DMS79 (cell line): ENCODE results near the gene ANKRD16.
"Not testable (repeated sequence)": the region's sequence is repeated elsewhere in the genome, so short reads cannot be mapped to it uniquely, and the experiment has no call there.

Source experiments
- DNase-seq: peaks from one replicate; lab custom pipeline; 2025; lab: John Stamatoyannopoulos, UW

The ANKRD16 gene

GRCh38 chr10:5889624-5890451 lies at the start of gene ANKRD16, which contains the start of gene FBH1:
Gene ANKRD16 (minus strand): TSS chr10:5889893. CDS start chr10:5889354, 539 bp downstream.
Gene FBH1 (plus strand): TSS chr10:5890243. CDS start chr10:5890346, 103 bp downstream.
- DNase-seq, result peak; percentile 79

- no peak for DNase-seq
Observed at GRCh38 chr10:5938291-5938690, 48.6 kb upstream of the ANKRD16 start.

GRCh38 chr10:5937016-5937415 lies 47.3 kb upstream of the ANKRD16 start:
- DNase-seq, result no peak

GRCh38 chr10:5935628-5936027 lies 45.9 kb upstream of the ANKRD16 start:
- DNase-seq, result no peak

DNA sequence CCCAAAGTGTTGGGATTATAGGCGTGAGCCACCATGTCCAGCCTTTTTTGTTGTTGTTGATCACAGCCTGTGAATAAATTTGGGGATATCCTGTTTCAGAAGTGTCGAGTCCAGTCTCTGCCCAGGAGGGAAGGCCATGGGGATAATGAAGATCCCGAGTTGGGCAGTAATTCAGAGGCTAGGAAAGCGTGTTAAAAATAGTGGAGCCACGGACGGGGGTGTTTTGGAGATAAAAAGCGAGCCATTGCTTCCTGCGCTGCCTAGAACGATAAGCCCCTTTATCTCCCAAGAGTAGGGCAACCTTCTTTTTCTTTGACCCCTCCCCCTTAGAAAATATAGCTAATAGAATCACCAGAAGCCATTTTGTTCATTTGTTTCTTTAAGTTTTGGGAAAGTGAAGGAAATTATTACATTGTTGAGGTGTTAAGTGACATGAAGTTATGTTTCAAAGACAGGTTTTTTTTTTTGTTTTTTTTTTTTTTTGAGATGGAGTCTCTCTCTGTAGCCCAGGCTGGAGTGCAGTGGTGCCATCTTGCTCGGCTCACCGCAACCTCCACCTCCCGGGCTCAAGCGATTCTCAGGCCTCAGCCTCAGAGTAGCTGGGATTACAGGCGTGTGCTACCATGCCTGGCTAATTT lies 44.3 kb upstream of the ANKRD16 start:
- DNase-seq, result no peak

- DNase-seq, result no peak
Observed at GRCh38 chr10:5932345-5932744, 42.7 kb upstream of the ANKRD16 start.

DNA sequence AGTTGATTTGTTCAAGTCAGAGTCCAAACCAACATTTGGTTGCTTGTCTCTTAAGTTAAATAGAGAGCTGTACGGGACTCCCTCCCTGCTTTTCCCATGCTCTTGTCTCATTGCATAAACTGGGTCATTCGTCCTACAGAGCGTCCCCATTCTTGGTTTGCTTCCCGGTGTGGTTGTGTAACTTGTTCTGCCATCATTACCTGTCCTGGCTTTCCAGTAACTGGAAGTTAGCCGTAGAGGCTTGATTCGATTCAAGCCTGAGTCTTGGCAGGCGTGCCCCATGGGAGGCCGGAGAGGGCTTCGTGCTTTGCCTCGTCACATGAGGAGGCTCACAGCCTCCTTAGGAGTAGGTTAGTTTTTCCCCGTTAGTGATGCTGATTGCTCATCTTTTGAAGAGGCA lies 40.6 kb upstream of the ANKRD16 start:
- DNase-seq, result no peak

- no peak for DNase-seq
Observed at GRCh38 chr10:5929442-5929841, 39.7 kb upstream of the ANKRD16 start.

- DNase-seq, result no peak
Observed at GRCh38 chr10:5927306-5927705, 37.6 kb upstream of the ANKRD16 start.

- no peak for DNase-seq
Observed at GRCh38 chr10:5924889-5925288, 35.2 kb upstream of the ANKRD16 start.

- DNase-seq, result no peak
Observed at GRCh38 chr10:5921746-5922145, 32.1 kb upstream of the ANKRD16 start.

GRCh38 chr10:5919568-5919967 lies 29.9 kb upstream of the ANKRD16 start:
- no peak for DNase-seq

DNA sequence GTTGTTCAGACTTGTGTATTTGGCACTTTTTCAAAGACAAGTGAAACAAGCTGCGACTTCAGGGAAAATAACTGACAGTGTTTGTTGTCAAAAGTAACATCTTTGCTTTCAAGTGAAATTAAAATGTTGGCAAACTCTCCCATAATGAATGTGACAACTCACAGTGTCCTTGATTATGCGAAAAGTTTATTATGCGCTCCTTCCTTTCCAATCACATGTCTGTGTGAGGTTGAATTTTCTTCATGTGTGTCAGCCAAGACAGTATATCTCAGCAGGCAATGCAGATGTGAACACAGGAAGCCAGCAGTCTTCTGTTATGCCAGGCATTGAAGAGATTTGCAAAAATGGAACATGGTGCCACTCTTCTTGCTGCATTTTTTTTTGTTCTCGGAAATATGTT lies 29.1 kb upstream of the ANKRD16 start:
- DNase-seq, result no peak

GRCh38 chr10:5917305-5917704 lies 27.6 kb upstream of the ANKRD16 start:
- DNase-seq, result no peak

DNA sequence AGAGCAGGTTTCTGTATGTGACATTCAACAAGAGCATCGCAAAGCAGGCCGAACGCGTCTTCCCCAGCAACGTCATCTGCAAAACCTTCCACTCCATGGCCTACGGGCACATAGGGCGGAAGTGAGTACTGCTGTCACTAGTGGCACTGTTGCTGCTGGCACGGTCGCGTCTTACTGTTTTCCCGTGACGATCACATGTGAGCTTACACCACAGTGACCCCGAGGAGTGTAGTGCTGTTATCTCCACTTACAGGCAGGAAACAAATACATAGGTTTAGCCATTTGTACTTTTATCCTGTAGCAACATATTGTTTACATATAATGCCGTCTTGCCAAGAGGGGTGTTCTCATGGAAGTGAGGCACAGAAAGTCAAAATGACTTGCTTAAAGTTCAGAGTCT lies 25.8 kb upstream of the ANKRD16 start:
- no peak for DNase-seq

DNA sequence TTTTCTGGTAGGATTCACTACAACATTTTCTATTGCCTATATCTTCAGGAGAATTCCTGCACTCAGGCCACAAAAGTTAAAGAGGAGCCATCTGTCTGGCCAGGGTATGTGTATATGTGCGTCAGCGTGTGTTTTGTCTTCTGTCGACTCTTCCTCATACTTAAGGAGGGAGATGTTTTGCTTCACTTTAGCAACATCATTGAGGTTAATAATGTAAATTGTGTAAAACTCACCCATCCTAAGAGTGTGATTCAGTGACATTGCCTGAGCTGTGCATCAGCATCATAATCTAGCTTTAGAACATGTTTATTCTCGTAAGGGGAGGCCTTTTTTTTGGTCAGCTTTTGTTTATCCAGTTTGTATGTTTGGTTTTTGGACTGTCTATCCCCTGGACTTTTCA lies 24.0 kb upstream of the ANKRD16 start:
- DNase-seq, result no peak

- no peak for DNase-seq
Observed at GRCh38 chr10:5911670-5912069, 22.0 kb upstream of the ANKRD16 start.

GRCh38 chr10:5910323-5911100 lies 20.8 kb upstream of the ANKRD16 start:
- DNase-seq, result no peak

- DNase-seq, result not testable (repeated sequence)
Observed at GRCh38 chr10:5908676-5909075, 19.0 kb upstream of the ANKRD16 start.

- no peak for DNase-seq
Observed at GRCh38 chr10:5906651-5907050, 17.0 kb upstream of the ANKRD16 start.

GRCh38 chr10:5905854-5906507 lies 16.3 kb upstream of the ANKRD16 start:
- DNase-seq, result no peak

GRCh38 chr10:5904227-5904626 lies 14.5 kb upstream of the ANKRD16 start:
- no peak for DNase-seq
